IPS-15b (cell line): ENCODE measurements around the gene PHTF1.
"Not testable (repeated sequence)": the region's sequence is repeated elsewhere in the genome, so short reads cannot be mapped to it uniquely, and the experiment has no call there.

ENCODE experiments used
- H3K27me3 ChIP-seq: one replicate; pipeline ENCODE4 v1.6.1; 2013; ENCODE audit warnings: low read length; ENCODE audit not compliant: control insufficient read depth, insufficient read depth
- H3K36me3 ChIP-seq: one replicate; pipeline ENCODE4 v1.6.1; 2013; ENCODE audit warnings: low read length; ENCODE audit not compliant: control insufficient read depth, insufficient read depth
- H3K4me1 ChIP-seq: one replicate; pipeline ENCODE4 v1.6.1; 2013; ENCODE audit warnings: mild to moderate bottlenecking, low read length; ENCODE audit not compliant: control insufficient read depth, insufficient read depth
- H3K4me3 ChIP-seq: one replicate; pipeline ENCODE4 v1.5.1; 2013; ENCODE audit warnings: low read depth, low read length
- H3K9ac ChIP-seq: one replicate; pipeline ENCODE4 v1.6.1; 2013; ENCODE audit warnings: low read depth, mild to moderate bottlenecking, low read length
- H3K9me3 ChIP-seq: one replicate; pipeline ENCODE4 v1.6.1; 2013; ENCODE audit warnings: mild to moderate bottlenecking, low read length; ENCODE audit not compliant: control insufficient read depth, insufficient read depth

Gene PHTF1

GRCh38 chr1:113768916-113769600 is 9.8 kb upstream of the PHTF1 start:
- no peaks in the 10 kb centered on the region for H3K9me3 ChIP-seq
- no peaks in the 10 kb centered on the region for H3K36me3 ChIP-seq
- H3K4me1 ChIP-seq = peaks cover 9% of the 10 kb centered on the region
- no peak overlapping the region for H3K9ac ChIP-seq
- no peak overlapping the region for H3K4me3 ChIP-seq
- H3K27me3 ChIP-seq = no peaks in the 10 kb centered on the region

DNA sequence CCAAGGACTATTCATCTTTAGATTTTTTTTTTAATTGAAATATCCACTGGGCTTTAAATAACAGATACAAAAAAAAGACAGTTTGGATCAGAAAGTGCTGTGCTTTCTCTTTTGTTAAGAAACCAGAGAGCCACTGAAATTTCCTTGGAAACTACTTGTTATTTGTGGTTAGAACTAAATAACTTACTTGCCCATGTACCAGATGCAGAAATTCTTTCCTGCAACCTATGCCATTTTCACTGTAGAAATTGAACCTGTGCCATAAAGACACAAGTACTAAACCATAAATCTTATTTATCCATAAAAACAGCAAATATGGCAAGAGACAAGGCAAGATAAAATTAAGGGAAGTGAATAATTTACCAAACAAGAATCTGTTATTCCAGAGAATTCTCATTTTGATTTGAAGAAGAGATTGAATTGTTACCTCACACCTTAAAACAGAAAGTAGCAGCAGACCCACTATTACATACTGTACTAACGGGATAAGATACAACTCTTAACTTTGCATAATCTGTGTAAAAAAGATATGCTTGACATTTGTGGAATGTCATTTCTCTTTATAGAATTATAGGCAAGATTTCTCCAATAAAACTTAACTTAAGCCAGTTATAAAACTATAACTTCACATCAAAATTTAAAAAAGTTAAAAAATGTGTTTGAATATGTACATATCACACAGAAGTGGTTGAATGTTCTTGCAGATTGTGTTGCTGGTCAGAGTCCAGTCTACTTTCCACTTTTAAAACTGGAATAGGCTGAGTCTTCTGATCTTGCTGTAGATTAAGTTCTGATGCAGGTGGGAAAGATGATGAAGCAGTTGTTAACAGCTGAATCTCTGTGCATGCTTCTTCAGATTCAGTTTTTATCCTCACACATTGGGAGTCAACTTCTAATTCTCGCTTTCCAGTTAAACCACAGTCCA is 6.3 kb upstream of the PHTF1 start:
- Histone ChIP-seq H3K4me3 (no peak overlapping the region), H3K9me3 (no peaks in the 10 kb centered on the region), H3K36me3 (no peaks in the 10 kb centered on the region), H3K4me1 (peaks cover 3% of the 10 kb centered on the region), H3K27me3 (no peaks in the 10 kb centered on the region), H3K9ac (no peak overlapping the region)

DNA sequence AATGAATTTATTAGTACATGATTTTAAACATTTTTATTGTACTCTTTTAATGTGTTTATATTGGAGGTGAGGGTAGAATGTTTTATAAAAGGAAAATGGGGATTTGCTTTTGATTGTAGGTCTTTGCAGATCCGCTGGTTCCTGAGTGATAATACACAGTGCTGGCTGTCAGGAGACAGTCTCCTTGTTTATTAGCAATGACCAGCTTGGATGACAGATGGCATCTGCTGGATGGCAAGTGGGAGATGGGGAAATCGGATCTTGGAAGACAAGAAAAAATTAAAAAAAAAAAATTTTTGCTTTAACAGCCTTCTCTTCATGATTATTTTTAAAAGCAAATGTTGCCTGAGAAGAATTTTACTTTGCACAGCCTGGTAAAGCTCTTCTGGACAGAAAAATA is 4.4 kb upstream of the PHTF1 start:
- Histone ChIP-seq H3K36me3 (no peaks in the 10 kb centered on the region), H3K9ac (no peak overlapping the region), H3K27me3 (no peaks in the 10 kb centered on the region), H3K4me1 (peaks cover 4% of the 10 kb centered on the region), H3K9me3 (no peaks in the 10 kb centered on the region), H3K4me3 (no peak overlapping the region)

GRCh38 chr1:113761937-113762336 is 2.7 kb upstream of the PHTF1 start:
- Histone ChIP-seq H3K4me1 (peaks cover 4% of the 10 kb centered on the region), H3K27me3 (no peaks in the 10 kb centered on the region), H3K4me3 (no peak overlapping the region), H3K36me3 (no peaks in the 10 kb centered on the region), H3K9ac (no peak overlapping the region), H3K9me3 (no peaks in the 10 kb centered on the region)

DNA sequence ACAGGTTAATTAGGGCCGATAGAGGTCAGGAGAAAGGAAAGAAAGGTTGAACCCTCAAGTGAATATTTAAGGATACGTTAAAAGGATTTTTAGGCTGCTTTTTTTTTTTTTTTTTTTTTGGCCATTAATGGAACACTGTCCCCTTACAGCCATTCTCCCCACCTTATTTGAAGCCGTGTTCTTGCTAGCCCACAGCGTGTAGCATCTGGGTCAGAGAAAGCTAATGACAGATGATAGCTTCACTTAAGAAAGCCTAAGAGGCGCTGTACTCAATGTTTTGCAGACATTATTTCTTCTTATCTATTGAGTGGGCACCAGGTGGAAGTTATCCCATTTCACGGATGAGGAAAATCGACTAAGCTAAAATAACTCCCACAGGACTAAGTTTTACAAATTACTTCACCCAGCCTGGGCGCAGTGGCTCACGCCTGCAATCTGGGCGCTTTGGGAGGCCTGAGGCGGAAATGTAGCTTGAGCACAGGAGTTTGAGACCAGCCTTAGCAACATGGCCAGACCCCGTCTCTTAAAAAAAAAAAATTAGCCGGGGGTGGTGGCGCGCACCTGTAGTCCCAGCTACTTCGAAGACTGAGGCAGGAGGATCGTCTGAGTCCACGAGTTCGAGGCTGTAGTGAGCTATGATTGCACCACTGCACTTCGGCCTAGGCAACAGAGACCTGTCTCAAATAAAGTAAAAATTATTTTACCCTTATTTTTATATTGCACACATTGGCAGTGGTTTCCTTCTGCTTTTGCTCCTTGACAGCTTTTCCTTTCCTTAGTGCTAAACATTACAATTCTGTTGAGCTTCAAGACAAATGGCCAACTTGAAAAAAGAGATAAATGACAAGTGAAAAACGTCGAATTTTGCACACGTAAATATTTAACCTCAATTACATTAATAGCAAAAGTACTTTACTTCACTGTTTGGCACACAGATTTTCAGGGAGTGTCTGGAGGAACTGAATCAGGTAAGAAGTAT is 1.1 kb upstream of the PHTF1 start:
- Histone ChIP-seq H3K36me3 (no peaks in the 10 kb centered on the region), H3K9ac (peak overlapping the region; percentile 86), H3K9me3 (no peaks in the 10 kb centered on the region), H3K27me3 (no peaks in the 10 kb centered on the region), H3K4me1 (peaks cover 4% of the 10 kb centered on the region), H3K4me3 (peak overlapping the region; percentile 97)

- H3K4me3 ChIP-seq = peak overlapping the region; percentile 97
- no peaks in the 10 kb centered on the region for H3K27me3 ChIP-seq
- peaks cover under 1% of the 10 kb centered on the region for H3K36me3 ChIP-seq
- H3K4me1 ChIP-seq = peaks cover 4% of the 10 kb centered on the region
- no peaks in the 10 kb centered on the region for H3K9me3 ChIP-seq
- H3K9ac ChIP-seq = peak overlapping the region; percentile 86
Measured at GRCh38 chr1:113758631-113759332, 504 bp downstream of the PHTF1 start.

DNA sequence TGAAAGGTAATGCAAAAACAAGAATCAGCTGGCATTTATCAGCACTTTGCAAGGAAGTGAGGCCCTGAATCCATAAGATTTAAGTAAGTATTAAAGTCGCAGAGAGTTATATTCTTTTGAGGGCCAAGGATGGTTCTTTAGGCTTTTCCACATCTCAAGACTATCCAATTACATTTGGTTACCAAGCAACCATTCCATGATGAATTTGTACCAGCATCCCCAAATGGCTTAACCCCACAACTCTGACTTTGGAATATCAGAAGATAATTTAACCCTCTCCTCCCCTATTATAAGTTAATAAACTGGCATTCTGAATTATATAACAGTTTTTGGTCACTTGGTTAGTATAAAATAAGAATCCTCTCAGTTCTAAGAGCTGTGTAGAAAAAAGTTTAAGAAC is 2.8 kb downstream of the PHTF1 start:
- Histone ChIP-seq H3K9ac (no peak overlapping the region), H3K36me3 (peaks cover 3% of the 10 kb centered on the region), H3K4me3 (no peak overlapping the region), H3K4me1 (peaks cover 4% of the 10 kb centered on the region), H3K9me3 (no peaks in the 10 kb centered on the region), H3K27me3 (no peaks in the 10 kb centered on the region)

GRCh38 chr1:113753333-113753732 is 6.0 kb downstream of the PHTF1 start:
- H3K4me3 ChIP-seq, H3K9ac ChIP-seq, H3K27me3 ChIP-seq, H3K4me1 ChIP-seq, H3K36me3 ChIP-seq, H3K9me3 ChIP-seq: not testable (repeated sequence)

DNA sequence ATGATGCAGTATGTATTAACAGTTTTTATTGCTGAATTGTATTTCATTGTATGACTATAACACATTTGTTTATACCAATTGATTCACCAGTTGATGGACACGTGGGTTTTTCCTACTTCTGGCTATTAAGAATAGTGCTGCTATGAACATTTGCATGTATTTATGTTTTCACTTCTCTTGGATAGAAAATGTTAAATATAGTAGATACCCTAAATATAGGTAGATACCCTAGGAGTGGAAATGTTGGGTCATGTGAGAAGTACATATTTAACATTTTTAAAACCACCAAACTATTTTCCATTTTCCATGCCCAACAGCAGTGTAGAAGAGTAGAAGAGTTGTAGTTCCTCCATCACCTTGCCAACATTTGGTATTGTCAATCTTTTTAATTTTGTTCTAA is 7.8 kb downstream of the PHTF1 start:
- H3K9me3 ChIP-seq = no peaks in the 10 kb centered on the region
- peaks cover 3% of the 10 kb centered on the region for H3K36me3 ChIP-seq

GRCh38 chr1:113751114-113751513 is 8.2 kb downstream of the PHTF1 start:
- Histone ChIP-seq H3K36me3 (peaks cover 3% of the 10 kb centered on the region), H3K4me3 (no peak overlapping the region), H3K9me3 (no peaks in the 10 kb centered on the region), H3K9ac (no peak overlapping the region), H3K4me1 (no peaks in the 10 kb centered on the region), H3K27me3 (no peaks in the 10 kb centered on the region)

More for the DNA sequence above, 7.8 kb downstream of the PHTF1 start:
- Histone ChIP-seq H3K4me1 (no peaks in the 10 kb centered on the region), H3K27me3 (no peaks in the 10 kb centered on the region), H3K4me3 (no peak overlapping the region), H3K9ac (no peak overlapping the region)

DNA sequence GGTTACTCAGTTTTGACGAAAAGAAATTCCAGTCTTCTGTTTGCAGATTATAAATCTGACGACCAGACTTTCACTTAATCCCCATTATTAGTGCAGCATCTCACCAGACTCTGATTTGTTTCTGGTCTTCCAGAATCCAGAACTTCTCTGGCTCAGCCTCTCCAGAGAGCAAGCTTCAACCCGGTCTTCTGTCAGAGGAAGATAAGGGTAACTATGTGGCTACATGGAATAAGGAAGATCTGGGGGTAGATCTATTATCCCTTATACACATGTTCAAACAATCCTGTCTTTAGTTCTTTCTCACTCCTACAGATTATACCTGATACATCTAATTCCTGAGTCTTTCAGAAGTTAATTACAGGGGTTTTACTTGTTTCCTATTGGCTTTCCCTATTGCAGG is 9.9 kb downstream of the PHTF1 start:
- Histone ChIP-seq H3K9ac (no peak overlapping the region), H3K4me3 (no peak overlapping the region), H3K27me3 (no peaks in the 10 kb centered on the region), H3K9me3 (no peaks in the 10 kb centered on the region), H3K4me1 (no peaks in the 10 kb centered on the region), H3K36me3 (peaks cover 3% of the 10 kb centered on the region)
